Mesendoderm (in vitro differentiated cells): ENCODE results near the gene PPP1R12A.
A peak's percentile ranks its signal among the peaks of the same experiment; 100 is the strongest.

Source experiments
- DNase-seq: peaks from one replicate; pipeline ENCODE4 v3.0.0; 2013
- H2AK5ac ChIP-seq: 2 replicates; pipeline ENCODE4 v1.6.1; 2013; ENCODE audit warnings: low read length, inconsistent platforms
- H2BK120ac ChIP-seq: 2 replicates; pipeline ENCODE4 v1.6.1; 2013; ENCODE audit warnings: low read depth, mild to moderate bottlenecking, low read length, moderate library complexity, mixed read lengths
- H2BK15ac ChIP-seq: replicated peaks from 2 replicates; pipeline ENCODE4 v1.6.1; 2013; ENCODE audit warnings: low read depth, mild to moderate bottlenecking, moderate library complexity
- H2BK5ac ChIP-seq: 2 replicates; pipeline ENCODE4 v1.6.1; 2013; ENCODE audit warnings: low read length, inconsistent platforms
- H3K18ac ChIP-seq: 2 replicates; pipeline ENCODE4 v1.6.1; 2013; ENCODE audit warnings: mild to moderate bottlenecking, low read length, mixed read lengths
- H3K23ac ChIP-seq: one replicate; pipeline ENCODE4 v1.6.1; 2013; ENCODE audit warnings: low read length
- H3K27ac ChIP-seq: 2 replicates; pipeline ENCODE4 v1.5.1; 2013; ENCODE audit warnings: low read depth, mild to moderate bottlenecking, inconsistent platforms, low read length, moderate library complexity
- H3K27me3 ChIP-seq: 2 replicates; pipeline ENCODE4 v1.6.1; 2013; ENCODE audit warnings: low read length, control low read depth, mild to moderate bottlenecking, inconsistent platforms; ENCODE audit not compliant: insufficient read depth, poor library complexity
- H3K36me3 ChIP-seq: 2 replicates; pipeline ENCODE4 v1.6.1; 2013; ENCODE audit warnings: low read length, inconsistent platforms; ENCODE audit not compliant: control insufficient read depth, insufficient read depth
- H3K4ac ChIP-seq: one replicate; pipeline ENCODE4 v1.6.1; 2013; ENCODE audit warnings: low read depth, mild to moderate bottlenecking, low read length, moderate library complexity
- H3K4me1 ChIP-seq: 2 replicates; pipeline ENCODE4 v1.6.1; 2013; ENCODE audit warnings: low read depth, low read length, inconsistent platforms; ENCODE audit not compliant: control insufficient read depth
- H3K4me2 ChIP-seq: 2 replicates; pipeline ENCODE4 v1.6.1; 2013; ENCODE audit warnings: low read length
- H3K4me3 ChIP-seq: 2 replicates; pipeline ENCODE4 v1.5.1; 2013; ENCODE audit warnings: mild to moderate bottlenecking, low read length
- H3K56ac ChIP-seq: one replicate; pipeline ENCODE4 v1.6.1; 2013; ENCODE audit warnings: low read length
- H3K79me1 ChIP-seq: 2 replicates; pipeline ENCODE4 v1.6.1; 2013; ENCODE audit warnings: low read length, inconsistent platforms
- H3K79me2 ChIP-seq: 2 replicates; pipeline ENCODE4 v1.6.1; 2013; ENCODE audit warnings: mild to moderate bottlenecking, low read length; ENCODE audit not compliant: control insufficient read depth, insufficient read depth
- H3K9ac ChIP-seq: 2 replicates; pipeline ENCODE4 v1.6.1; 2013; ENCODE audit warnings: low read length, inconsistent platforms
- H4K5ac ChIP-seq: one replicate; pipeline ENCODE4 v1.6.1; 2013; ENCODE audit warnings: low read length
- H4K8ac ChIP-seq: one replicate; pipeline ENCODE4 v1.6.1; 2013; ENCODE audit warnings: low read depth, mild to moderate bottlenecking, control low read depth, low read length, moderate library complexity
- WGBS: extraction: QIAGEN DNeasy Blood & Tissue Kit; methylation state at CpG from one replicate; pipeline ENCODE4 v1.1.7; 2013; ENCODE audit warnings: low lambda C conversion rate, missing lambda C conversion rate; ENCODE audit not compliant: insufficient coverage; ENCODE audit errors: extremely low coverage; 5-methylcytosine and 5-hydroxymethylcytosine counted together

Gene PPP1R12A

GRCh38 chr12:79761341-79761740 lies 173.6 kb downstream of the PPP1R12A start:
- no peaks in the 10 kb centered on the region for H3K79me1 ChIP-seq
- no peak overlapping the region for H3K18ac ChIP-seq
- H3K56ac ChIP-seq, result no peak overlapping the region
- no peak overlapping the region for H4K5ac ChIP-seq
- no peaks in the 10 kb centered on the region for H3K36me3 ChIP-seq
- no peak overlapping the region for H4K8ac ChIP-seq
- H3K4me2 ChIP-seq, result no peak overlapping the region
- no CpG with 5 or more reads among the region's 1 CpG for WGBS
- no peak overlapping the region for H3K23ac ChIP-seq
- no peak overlapping the region for H2BK5ac ChIP-seq
- no peaks in the 10 kb centered on the region for H3K4me1 ChIP-seq
- DNase-seq, result no peak
- no peak overlapping the region for H3K4me3 ChIP-seq
- no peak overlapping the region for H2BK15ac ChIP-seq
- no peak overlapping the region for H3K27ac ChIP-seq
- no peak overlapping the region for H2BK120ac ChIP-seq
- H3K27me3 ChIP-seq, result no peaks in the 10 kb centered on the region
- no peaks in the 10 kb centered on the region for H3K79me2 ChIP-seq
- no peak overlapping the region for H2AK5ac ChIP-seq
- no peak overlapping the region for H3K4ac ChIP-seq
- H3K9ac ChIP-seq, result no peak overlapping the region

- peak; percentile 39 for DNase-seq
- Histone ChIP-seq H3K4ac (no peak overlapping the region), H3K18ac (no peak overlapping the region), H3K56ac (no peak overlapping the region), H3K23ac (no peak overlapping the region), H3K4me2 (no peak overlapping the region), H3K9ac (no peak overlapping the region), H3K27ac (no peak overlapping the region), H3K79me1 (no peaks in the 10 kb centered on the region), H4K5ac (no peak overlapping the region), H4K8ac (no peak overlapping the region), H2AK5ac (no peak overlapping the region), H2BK120ac (no peak overlapping the region), H3K4me3 (no peak overlapping the region), H3K79me2 (no peaks in the 10 kb centered on the region), H3K4me1 (no peaks in the 10 kb centered on the region), H3K36me3 (no peaks in the 10 kb centered on the region), H2BK5ac (no peak overlapping the region), H2BK15ac (no peak overlapping the region), H3K27me3 (no peaks in the 10 kb centered on the region)
Measured at GRCh38 chr12:79747274-79747673, 187.6 kb downstream of the PPP1R12A start.

GRCh38 chr12:79737875-79738718 lies 196.8 kb downstream of the PPP1R12A start:
- Histone ChIP-seq H3K9ac (no peak overlapping the region), H2AK5ac (no peak overlapping the region), H3K27me3 (no peaks in the 10 kb centered on the region), H2BK120ac (no peak overlapping the region), H3K4me2 (no peak overlapping the region), H3K27ac (no peak overlapping the region), H4K8ac (no peak overlapping the region), H2BK15ac (peak overlapping the region; percentile 74), H3K4ac (no peak overlapping the region), H3K4me1 (no peaks in the 10 kb centered on the region), H3K18ac (no peak overlapping the region), H4K5ac (no peak overlapping the region), H3K23ac (no peak overlapping the region), H3K79me2 (no peaks in the 10 kb centered on the region), H3K4me3 (no peak overlapping the region), H3K56ac (no peak overlapping the region), H3K36me3 (no peaks in the 10 kb centered on the region), H2BK5ac (no peak overlapping the region), H3K79me1 (no peaks in the 10 kb centered on the region)
- DNase-seq, result peak; percentile 62
- no CpG with 5 or more reads among the region's 4 CpGs for WGBS

GRCh38 chr12:79732638-79733037 lies 202.3 kb downstream of the PPP1R12A start:
- no peak overlapping the region for H4K5ac ChIP-seq
- no peaks in the 10 kb centered on the region for H3K27me3 ChIP-seq
- H3K18ac ChIP-seq, result no peak overlapping the region
- H3K4me2 ChIP-seq, result no peak overlapping the region
- no peak overlapping the region for H3K4me3 ChIP-seq
- H2BK5ac ChIP-seq, result no peak overlapping the region
- H3K79me2 ChIP-seq, result no peaks in the 10 kb centered on the region
- H3K56ac ChIP-seq, result no peak overlapping the region
- H3K36me3 ChIP-seq, result no peaks in the 10 kb centered on the region
- no peak overlapping the region for H3K9ac ChIP-seq
- DNase-seq, result no peak
- no peak overlapping the region for H3K23ac ChIP-seq
- H3K4ac ChIP-seq, result no peak overlapping the region
- no peaks in the 10 kb centered on the region for H3K79me1 ChIP-seq
- no peak overlapping the region for H2AK5ac ChIP-seq
- H3K4me1 ChIP-seq, result no peaks in the 10 kb centered on the region
- no peak overlapping the region for H4K8ac ChIP-seq
- no peak overlapping the region for H3K27ac ChIP-seq
- H2BK120ac ChIP-seq, result no peak overlapping the region
- H2BK15ac ChIP-seq, result no peak overlapping the region

GRCh38 chr12:79725987-79726386 lies 208.9 kb downstream of the PPP1R12A start:
- no peak overlapping the region for H4K8ac ChIP-seq
- no peaks in the 10 kb centered on the region for H3K36me3 ChIP-seq
- H4K5ac ChIP-seq, result no peak overlapping the region
- H2AK5ac ChIP-seq, result no peak overlapping the region
- no CpG with 5 or more reads among the region's 1 CpG for WGBS
- no peak overlapping the region for H3K23ac ChIP-seq
- H3K4ac ChIP-seq, result no peak overlapping the region
- no peak overlapping the region for H3K18ac ChIP-seq
- H3K4me2 ChIP-seq, result no peak overlapping the region
- no peak for DNase-seq
- H3K4me1 ChIP-seq, result no peaks in the 10 kb centered on the region
- H3K79me2 ChIP-seq, result no peaks in the 10 kb centered on the region
- H2BK5ac ChIP-seq, result no peak overlapping the region
- H3K9ac ChIP-seq, result no peak overlapping the region
- H3K56ac ChIP-seq, result no peak overlapping the region
- no peaks in the 10 kb centered on the region for H3K79me1 ChIP-seq
- no peak overlapping the region for H3K4me3 ChIP-seq
- H2BK120ac ChIP-seq, result no peak overlapping the region
- no peak overlapping the region for H2BK15ac ChIP-seq
- H3K27ac ChIP-seq, result no peak overlapping the region
- H3K27me3 ChIP-seq, result no peaks in the 10 kb centered on the region
